ENCODE data around the gene IDI2. TPM values are rescaled to one million over a fixed set of nuclear protein-coding genes. Genes with fewer than 3 reads are reported as not detected.
"Not testable (repeated sequence)": the region's sequence is repeated elsewhere in the genome, so short reads cannot be mapped to it uniquely, and the experiment has no call there.

IDI2 gene
- total RNA-seq (2012; rRNA removed) = not detected in 2 replicates

GRCh38 chr10:1025683-1026082 is at the start of gene IDI2:
TSS of gene IDI2 (minus strand) at chr10:1025859. CDS start at chr10:1024723, 1,136 bp downstream.
- no peaks in the 10 kb centered on the region for H3K4me1 ChIP-seq (ENCODE audit: control insufficient read depth, insufficient read depth, low read length)
- H3K36me3 ChIP-seq (ENCODE audit: insufficient read depth, low read length) = peaks cover 7% of the 10 kb centered on the region
- no peaks in the 10 kb centered on the region for H3K9me3 ChIP-seq (replicated peaks; ENCODE audit: low read length)
- no peaks in the 10 kb centered on the region for H3K27me3 ChIP-seq (ENCODE audit: control insufficient read depth, insufficient read depth, low read length)
- H3K4me2 ChIP-seq (ENCODE audit: low read length) = no peak within 1 kb of the TSS
- H3K9ac ChIP-seq (ENCODE audit: low read depth, low read length) = no peak within 1 kb of the TSS
- no peak within 1 kb of the TSS for H3K4me3 ChIP-seq (ENCODE audit: low read length)

GRCh38 chr10:1074748-1075308 is 49.2 kb upstream of the IDI2 start:
- Histone ChIP-seq H3K9ac (ENCODE audit: low read depth, low read length) (no peak overlapping the region), H3K36me3 (ENCODE audit: insufficient read depth, low read length) (peaks cover 35% of the 10 kb centered on the region), H3K4me1 (ENCODE audit: control insufficient read depth, insufficient read depth, low read length) (no peaks in the 10 kb centered on the region), H3K9me3 (replicated peaks; ENCODE audit: low read length) (no peaks in the 10 kb centered on the region), H3K27me3 (ENCODE audit: control insufficient read depth, insufficient read depth, low read length) (no peaks in the 10 kb centered on the region), H3K4me3 (ENCODE audit: low read length) (no peak overlapping the region), H3K4me2 (ENCODE audit: low read length) (no peak overlapping the region)

GRCh38 chr10:1074052-1074747 is 48.5 kb upstream of the IDI2 start:
- H3K36me3 ChIP-seq (ENCODE audit: insufficient read depth, low read length) = peaks cover 31% of the 10 kb centered on the region
- no peak overlapping the region for H3K9ac ChIP-seq (ENCODE audit: low read depth, low read length)
- no peak overlapping the region for H3K4me3 ChIP-seq (ENCODE audit: low read length)
- H3K4me2 ChIP-seq (ENCODE audit: low read length) = no peak overlapping the region
- H3K4me1 ChIP-seq (ENCODE audit: control insufficient read depth, insufficient read depth, low read length) = no peaks in the 10 kb centered on the region
- no peaks in the 10 kb centered on the region for H3K9me3 ChIP-seq (replicated peaks; ENCODE audit: low read length)
- H3K27me3 ChIP-seq (ENCODE audit: control insufficient read depth, insufficient read depth, low read length) = no peaks in the 10 kb centered on the region

- Histone ChIP-seq H3K4me1 (ENCODE audit: control insufficient read depth, insufficient read depth, low read length) (no peaks in the 10 kb centered on the region), H3K4me3 (ENCODE audit: low read length) (no peak overlapping the region), H3K4me2 (ENCODE audit: low read length) (no peak overlapping the region), H3K9ac (ENCODE audit: low read depth, low read length) (no peak overlapping the region), H3K9me3 (replicated peaks; ENCODE audit: low read length) (no peaks in the 10 kb centered on the region), H3K36me3 (ENCODE audit: insufficient read depth, low read length) (peaks cover 27% of the 10 kb centered on the region), H3K27me3 (ENCODE audit: control insufficient read depth, insufficient read depth, low read length) (no peaks in the 10 kb centered on the region)
Measured at GRCh38 chr10:1070919-1071318, 45.3 kb upstream of the IDI2 start.

GRCh38 chr10:1068380-1069361 is 43.0 kb upstream of the IDI2 start:
- Histone ChIP-seq H3K9me3 (replicated peaks; ENCODE audit: low read length) (no peaks in the 10 kb centered on the region), H3K4me1 (ENCODE audit: control insufficient read depth, insufficient read depth, low read length) (no peaks in the 10 kb centered on the region), H3K4me2 (ENCODE audit: low read length) (no peak overlapping the region), H3K9ac (ENCODE audit: low read depth, low read length) (no peak overlapping the region), H3K4me3 (ENCODE audit: low read length) (no peak overlapping the region), H3K27me3 (ENCODE audit: control insufficient read depth, insufficient read depth, low read length) (no peaks in the 10 kb centered on the region), H3K36me3 (ENCODE audit: insufficient read depth, low read length) (peaks cover 23% of the 10 kb centered on the region)

GRCh38 chr10:1066734-1067133 is 41.1 kb upstream of the IDI2 start:
- H3K9me3 ChIP-seq (replicated peaks; ENCODE audit: low read length); H3K27me3 ChIP-seq (ENCODE audit: control insufficient read depth, insufficient read depth, low read length); H3K4me2 ChIP-seq (ENCODE audit: low read length); H3K9ac ChIP-seq (ENCODE audit: low read depth, low read length); H3K4me1 ChIP-seq (ENCODE audit: control insufficient read depth, insufficient read depth, low read length); H3K4me3 ChIP-seq (ENCODE audit: low read length): not testable (repeated sequence)
- H3K36me3 ChIP-seq (ENCODE audit: insufficient read depth, low read length) = peaks cover 13% of the 10 kb centered on the region

- Histone ChIP-seq H3K4me1 (ENCODE audit: control insufficient read depth, insufficient read depth, low read length) (no peaks in the 10 kb centered on the region), H3K36me3 (ENCODE audit: insufficient read depth, low read length) (peaks cover 13% of the 10 kb centered on the region), H3K9ac (ENCODE audit: low read depth, low read length) (no peak overlapping the region), H3K27me3 (ENCODE audit: control insufficient read depth, insufficient read depth, low read length) (no peaks in the 10 kb centered on the region), H3K4me3 (ENCODE audit: low read length) (no peak overlapping the region), H3K9me3 (replicated peaks; ENCODE audit: low read length) (no peaks in the 10 kb centered on the region), H3K4me2 (ENCODE audit: low read length) (no peak overlapping the region)
Measured at GRCh38 chr10:1064964-1065247, 39.2 kb upstream of the IDI2 start.

- peaks cover 18% of the 10 kb centered on the region for H3K36me3 ChIP-seq (ENCODE audit: insufficient read depth, low read length)
- H3K9ac ChIP-seq (ENCODE audit: low read depth, low read length) = no peak overlapping the region
- H3K27me3 ChIP-seq (ENCODE audit: control insufficient read depth, insufficient read depth, low read length) = no peaks in the 10 kb centered on the region
- no peaks in the 10 kb centered on the region for H3K9me3 ChIP-seq (replicated peaks; ENCODE audit: low read length)
- H3K4me1 ChIP-seq (ENCODE audit: control insufficient read depth, insufficient read depth, low read length) = no peaks in the 10 kb centered on the region
- H3K4me2 ChIP-seq (ENCODE audit: low read length) = no peak overlapping the region
- no peak overlapping the region for H3K4me3 ChIP-seq (ENCODE audit: low read length)
Measured at GRCh38 chr10:1063232-1063865, 37.7 kb upstream of the IDI2 start.

- H3K4me1 ChIP-seq (ENCODE audit: control insufficient read depth, insufficient read depth, low read length) = peaks cover 9% of the 10 kb centered on the region
- H3K36me3 ChIP-seq (ENCODE audit: insufficient read depth, low read length) = peaks cover 18% of the 10 kb centered on the region
- no peaks in the 10 kb centered on the region for H3K27me3 ChIP-seq (ENCODE audit: control insufficient read depth, insufficient read depth, low read length)
- no peaks in the 10 kb centered on the region for H3K9me3 ChIP-seq (replicated peaks; ENCODE audit: low read length)
- no peak overlapping the region for H3K4me2 ChIP-seq (ENCODE audit: low read length)
- no peak overlapping the region for H3K4me3 ChIP-seq (ENCODE audit: low read length)
- H3K9ac ChIP-seq (ENCODE audit: low read depth, low read length) = no peak overlapping the region
Measured at GRCh38 chr10:1061930-1062774, 36.5 kb upstream of the IDI2 start.

- Histone ChIP-seq H3K9me3 (replicated peaks; ENCODE audit: low read length) (no peaks in the 10 kb centered on the region), H3K4me3 (ENCODE audit: low read length) (no peak overlapping the region), H3K9ac (ENCODE audit: low read depth, low read length) (no peak overlapping the region), H3K4me1 (ENCODE audit: control insufficient read depth, insufficient read depth, low read length) (peaks cover 14% of the 10 kb centered on the region), H3K27me3 (ENCODE audit: control insufficient read depth, insufficient read depth, low read length) (no peaks in the 10 kb centered on the region), H3K36me3 (ENCODE audit: insufficient read depth, low read length) (peaks cover 17% of the 10 kb centered on the region), H3K4me2 (ENCODE audit: low read length) (no peak overlapping the region)
Measured at GRCh38 chr10:1059902-1060301, 34.2 kb upstream of the IDI2 start.

Data from skeletal muscle satellite cell (primary cell).